Stomach (tissue), 4 donors: ENCODE results near the gene OLR1.

Experiments
- CTCF ChIP-seq, 7 experiments: fragments of 450-650 bp in 4 of 7; fragments of 200-600 bp in 3 of 7; sonication (generic) in 3 of 7; IDR thresholded peaks; one replicate each; pipeline ENCODE4 v1.5.1; 2016 to 2019; ENCODE audit warnings: antibody characterized with exemption in 7 of 7, control low read depth in 2 of 7, mild to moderate bottlenecking in 1 of 7
- EP300 ChIP-seq: sonication (generic); formaldehyde crosslinking; IDR thresholded peaks from one replicate; pipeline ENCODE4 v1.6.1; 2017; ENCODE audit warnings: antibody characterized with exemption
- POLR2A ChIP-seq, 4 donors: fragments of 450-650 bp; IDR thresholded peaks; one replicate each; pipeline ENCODE4 v1.6.1; 2016; ENCODE audit warnings: antibody characterized with exemption in 4 of 4, control low read depth in 2 of 4, mild to moderate bottlenecking in 1 of 4, moderate library complexity in 1 of 4
- POLR2AphosphoS5 ChIP-seq, 3 donors: sonication (generic); formaldehyde crosslinking; IDR thresholded peaks; one replicate each; pipeline ENCODE4 v1.6.1; 2016; ENCODE audit warnings: antibody characterized with exemption in 3 of 3

- no peak for TF ChIP-seq EP300
- TF ChIP-seq CTCF (IDR thresholded peaks at IDR 0.05), result no peak
- no peak for TF ChIP-seq POLR2A (IDR thresholded peaks at IDR 0.05)
- no peak for TF ChIP-seq POLR2AphosphoS5 (IDR thresholded peaks at IDR 0.05)
These were observed 4.1 kb upstream of the OLR1 start for GRCh38 chr12:10175846-10176636.
